ENCODE results near the gene CH25H. TPM values are rescaled to one million over a fixed set of nuclear protein-coding genes. Genes with fewer than 3 reads are reported as not detected.
A peak's percentile ranks its signal among the peaks of the same experiment; 100 is the strongest.

The CH25H gene
- total RNA-seq, 2 donors from 2014 or later = 0.56 TPM; not detected in 1

- no peak overlapping the region for H3K4me3 Mint-ChIP-seq
- no peaks in the 10 kb centered on the region for H3K9me3 Mint-ChIP-seq
- H3K36me3 Mint-ChIP-seq (ENCODE audit: insufficient read depth in 2 of 2) = peaks cover 0 to 6% of the 10 kb centered on the region in 2 donors
- ATAC-seq (replicated peaks in 1 of 2) (no peak), DNase-seq (no peak)
- H3K4me1 Mint-ChIP-seq (ENCODE audit: low read depth) = peaks cover 16% of the 10 kb centered on the region
- no peak overlapping the region for H3K27ac Mint-ChIP-seq
- H3K27me3 Mint-ChIP-seq (ENCODE audit: low read depth) = no peaks in the 10 kb centered on the region
Observed at GRCh38 chr10:89221919-89222318, 14.8 kb upstream of the CH25H start.

- no peaks in the 10 kb centered on the region for H3K27me3 Mint-ChIP-seq (ENCODE audit: low read depth)
- H3K4me3 Mint-ChIP-seq = no peak overlapping the region
- ATAC-seq (replicated peaks in 1 of 2) (no peak), DNase-seq (no peak)
- H3K4me1 Mint-ChIP-seq (ENCODE audit: low read depth) = peaks cover 8% of the 10 kb centered on the region
- no peaks in the 10 kb centered on the region for H3K9me3 Mint-ChIP-seq
- H3K27ac Mint-ChIP-seq = no peak overlapping the region
- peaks cover 0 to 2% of the 10 kb centered on the region in 2 donors for H3K36me3 Mint-ChIP-seq (ENCODE audit: insufficient read depth in 2 of 2)
Observed at GRCh38 chr10:89219513-89220218, 12.5 kb upstream of the CH25H start.

- Mint-ChIP-seq H3K4me1 (ENCODE audit: low read depth) (peaks cover 11% of the 10 kb centered on the region), H3K9me3 (no peaks in the 10 kb centered on the region), H3K27me3 (ENCODE audit: low read depth) (no peaks in the 10 kb centered on the region), H3K27ac (no peak overlapping the region), H3K4me3 (peak overlapping the region in 1 of 2 donors; percentile 55), H3K36me3 (ENCODE audit: insufficient read depth in 2 of 2) (peaks cover 0 to 2% of the 10 kb centered on the region in 2 donors)
- peak; percentile 33 to 54 for ATAC-seq (replicated peaks in 1 of 2)
- peak; percentile 65 to 69 for DNase-seq
Observed at GRCh38 chr10:89217057-89217990, 10.2 kb upstream of the CH25H start.

GRCh38 chr10:89216056-89216455 is 8.9 kb upstream of the CH25H start:
- H3K27me3 Mint-ChIP-seq (ENCODE audit: low read depth) = peaks cover 7% of the 10 kb centered on the region
- no peak overlapping the region for H3K4me3 Mint-ChIP-seq
- H3K9me3 Mint-ChIP-seq = no peaks in the 10 kb centered on the region
- H3K36me3 Mint-ChIP-seq (ENCODE audit: insufficient read depth in 2 of 2) = peaks cover 0 to 2% of the 10 kb centered on the region in 2 donors
- no peak for DNase-seq
- no peak overlapping the region for H3K27ac Mint-ChIP-seq
- peaks cover 14% of the 10 kb centered on the region for H3K4me1 Mint-ChIP-seq (ENCODE audit: low read depth)
- ATAC-seq (replicated peaks in 1 of 2) = no peak

- Mint-ChIP-seq H3K27me3 (ENCODE audit: low read depth) (peaks cover 13% of the 10 kb centered on the region), H3K36me3 (ENCODE audit: insufficient read depth in 2 of 2) (peaks cover 0 to 2% of the 10 kb centered on the region in 2 donors), H3K4me3 (no peak overlapping the region), H3K27ac (no peak overlapping the region), H3K4me1 (ENCODE audit: low read depth) (peaks cover 14% of the 10 kb centered on the region), H3K9me3 (no peaks in the 10 kb centered on the region)
- ATAC-seq (replicated peaks in 1 of 2) (no peak), DNase-seq (no peak)
Observed at GRCh38 chr10:89215511-89215910, 8.4 kb upstream of the CH25H start.

GRCh38 chr10:89214566-89215165 is 7.5 kb upstream of the CH25H start:
- H3K4me3 Mint-ChIP-seq = no peak overlapping the region
- no peak overlapping the region for H3K27ac Mint-ChIP-seq
- H3K27me3 Mint-ChIP-seq (ENCODE audit: low read depth) = peaks cover 21% of the 10 kb centered on the region
- H3K36me3 Mint-ChIP-seq (ENCODE audit: insufficient read depth in 2 of 2) = peaks cover 0 to 2% of the 10 kb centered on the region in 2 donors
- DNase-seq (no peak), ATAC-seq (replicated peaks in 1 of 2) (no peak)
- no peaks in the 10 kb centered on the region for H3K9me3 Mint-ChIP-seq
- H3K4me1 Mint-ChIP-seq (ENCODE audit: low read depth) = peaks cover 14% of the 10 kb centered on the region

- Mint-ChIP-seq H3K4me1 (ENCODE audit: low read depth) (peaks cover 14% of the 10 kb centered on the region), H3K36me3 (ENCODE audit: insufficient read depth in 2 of 2) (peaks cover 0 to 2% of the 10 kb centered on the region in 2 donors), H3K4me3 (no peak overlapping the region), H3K27ac (peak overlapping the region; percentile 81), H3K27me3 (ENCODE audit: low read depth) (peaks cover 26% of the 10 kb centered on the region), H3K9me3 (no peaks in the 10 kb centered on the region)
- DNase-seq = peak in 1 of 2 donors; percentile 10
- ATAC-seq (replicated peaks in 1 of 2) = no peak
Observed at GRCh38 chr10:89213191-89213808, 6.2 kb upstream of the CH25H start.

GRCh38 chr10:89210794-89211425 is 3.8 kb upstream of the CH25H start:
- no peak for DNase-seq
- H3K27ac Mint-ChIP-seq = no peak overlapping the region
- H3K4me3 Mint-ChIP-seq = no peak overlapping the region
- H3K36me3 Mint-ChIP-seq (ENCODE audit: insufficient read depth in 2 of 2) = peaks cover 0 to 2% of the 10 kb centered on the region in 2 donors
- no peak for ATAC-seq (replicated peaks in 1 of 2)
- peaks cover 20% of the 10 kb centered on the region for H3K4me1 Mint-ChIP-seq (ENCODE audit: low read depth)
- no peaks in the 10 kb centered on the region for H3K9me3 Mint-ChIP-seq
- peaks cover 26% of the 10 kb centered on the region for H3K27me3 Mint-ChIP-seq (ENCODE audit: low read depth)

- Mint-ChIP-seq H3K27ac (no peak overlapping the region), H3K4me3 (no peak overlapping the region), H3K36me3 (ENCODE audit: insufficient read depth in 2 of 2) (peaks cover 0 to under 1% of the 10 kb centered on the region in 2 donors), H3K9me3 (no peaks in the 10 kb centered on the region), H3K4me1 (ENCODE audit: low read depth) (peaks cover 20% of the 10 kb centered on the region), H3K27me3 (ENCODE audit: low read depth) (peaks cover 26% of the 10 kb centered on the region)
- ATAC-seq (replicated peaks in 1 of 2) (no peak), DNase-seq (no peak)
Observed at GRCh38 chr10:89209718-89210117, 2.6 kb upstream of the CH25H start.

- DNase-seq = peak; percentile 34 to 35
- Mint-ChIP-seq H3K27me3 (ENCODE audit: low read depth) (peaks cover 26% of the 10 kb centered on the region), H3K4me1 (ENCODE audit: low read depth) (peaks cover 20% of the 10 kb centered on the region), H3K4me3 (peak overlapping the region; percentile 90), H3K9me3 (no peaks in the 10 kb centered on the region), H3K36me3 (ENCODE audit: insufficient read depth in 2 of 2) (no peaks in the 10 kb centered on the region), H3K27ac (no peak overlapping the region)
- ATAC-seq (replicated peaks in 1 of 2) = peak; percentile 54 to 61
Observed at GRCh38 chr10:89207801-89208551, 859 bp upstream of the CH25H start.

- peak overlapping the region; percentile 90 for H3K4me3 Mint-ChIP-seq
- H3K36me3 Mint-ChIP-seq (ENCODE audit: insufficient read depth in 2 of 2) = no peaks in the 10 kb centered on the region
- ATAC-seq (replicated peaks in 1 of 2) (peak; percentile 65 to 67), DNase-seq (peak; percentile 27 to 29)
- peaks cover 25% of the 10 kb centered on the region for H3K27me3 Mint-ChIP-seq (ENCODE audit: low read depth)
- no peaks in the 10 kb centered on the region for H3K9me3 Mint-ChIP-seq
- H3K4me1 Mint-ChIP-seq (ENCODE audit: low read depth) = peaks cover 14% of the 10 kb centered on the region
- H3K27ac Mint-ChIP-seq = peak overlapping the region; percentile 13
Observed at GRCh38 chr10:89206402-89207180, 526 bp downstream of the CH25H start.

All from activated T-cell treated with anti-CD3 and anti-CD28 coated beads, Interleukin-2, amount 50 U/mL, for 72 hours (primary cell).